OCI-LY1 (cell line): ENCODE measurements around the gene PRUNE2.

Experiments
- H2AFZ ChIP-seq: fragments of 200-600 bp; sonication (generic), shearing (Covaris generic); 2 replicates; pipeline ENCODE4 v1.6.0; 2014; ENCODE audit warnings: antibody characterized with exemption, mild to moderate bottlenecking, low read length
- H3F3A ChIP-seq: fragments of 200-600 bp; sonication (generic), shearing (Covaris generic); 2 replicates; pipeline ENCODE4 v1.6.0; 2014; ENCODE audit warnings: mild to moderate bottlenecking, antibody characterized with exemption, low read length, moderate library complexity; ENCODE audit not compliant: insufficient read depth
- H3K27ac ChIP-seq: fragments of 200-600 bp; sonication (generic); 2 replicates; pipeline ENCODE4 v1.5.1; 2014; ENCODE audit warnings: low read length, mixed run types, mild to moderate bottlenecking, low read depth; ENCODE audit not compliant: poor library complexity, severe bottlenecking
- H3K27me3 ChIP-seq: fragments of 200-600 bp; sonication (generic); 2 replicates; pipeline ENCODE4 v1.6.0; 2014; ENCODE audit warnings: antibody characterized with exemption, mild to moderate bottlenecking, low read length, moderate library complexity; ENCODE audit not compliant: insufficient read depth
- H3K36me3 ChIP-seq: fragments of 200-600 bp; sonication (generic); 2 replicates; pipeline ENCODE4 v1.6.1; 2014; ENCODE audit warnings: mild to moderate bottlenecking, antibody characterized with exemption, low read length, moderate library complexity, mixed read lengths; ENCODE audit not compliant: insufficient read depth
- H3K4me1 ChIP-seq: fragments of 200-600 bp; sonication (generic); 2 replicates; pipeline ENCODE4 v1.5.1; 2014; ENCODE audit warnings: mild to moderate bottlenecking, low read length, moderate library complexity; ENCODE audit not compliant: insufficient read depth, severe bottlenecking
- H3K4me2 ChIP-seq: fragments of 200-600 bp; sonication (generic), shearing (Covaris generic); 2 replicates; pipeline ENCODE4 v1.6.1; 2014; ENCODE audit warnings: low read length
- H3K4me3 ChIP-seq: fragments of 200-600 bp; sonication (generic); 2 replicates; pipeline ENCODE4 v1.5.1; 2014; ENCODE audit warnings: low read length, low read depth, mild to moderate bottlenecking, mixed read lengths; ENCODE audit not compliant: poor library complexity, severe bottlenecking
- H3K79me2 ChIP-seq: fragments of 200-600 bp; shearing (Covaris generic); 2 replicates; pipeline ENCODE4 v1.6.1; 2016; ENCODE audit warnings: mixed run types, low read length, mixed read lengths; ENCODE audit not compliant: insufficient read depth
- H3K9ac ChIP-seq: fragments of 200-600 bp; sonication (generic), shearing (Covaris generic); 2 replicates; pipeline ENCODE4 v1.6.1; 2014; ENCODE audit warnings: mild to moderate bottlenecking, low read length, mixed read lengths
- H3K9me2 ChIP-seq: fragments of 200-600 bp; sonication (generic), shearing (Covaris generic); 2 replicates; pipeline ENCODE4 v1.6.1; 2014; ENCODE audit warnings: low read depth, mild to moderate bottlenecking, low read length, mixed read lengths
- H3K9me3 ChIP-seq: fragments of 200-600 bp; shearing (Covaris generic); 2 replicates; pipeline ENCODE4 v1.6.1; 2014; ENCODE audit warnings: low read length, mixed read lengths
- H4K20me1 ChIP-seq: fragments of 200-600 bp; sonication (generic), shearing (Covaris generic); 2 replicates; pipeline ENCODE4 v1.6.0; 2016; ENCODE audit warnings: mild to moderate bottlenecking, low read length; ENCODE audit not compliant: insufficient read depth
- CTCF ChIP-seq: fragments of 200-600 bp; sonication (generic), shearing (Covaris generic); IDR thresholded peaks from 2 replicates; pipeline ENCODE4 v1.5.1; 2017; ENCODE audit warnings: mild to moderate bottlenecking, antibody characterized with exemption, low read length, moderate library complexity, mixed read lengths
- EZH2 ChIP-seq: fragments of 200-600 bp; sonication (generic), shearing (Covaris generic); IDR thresholded peaks from 2 replicates; pipeline ENCODE4 v1.8.0; 2017; ENCODE audit warnings: borderline replicate concordance, mixed run types, mild to moderate bottlenecking, antibody characterized with exemption, low read length, moderate library complexity, mixed read lengths

PRUNE2 gene

DNA sequence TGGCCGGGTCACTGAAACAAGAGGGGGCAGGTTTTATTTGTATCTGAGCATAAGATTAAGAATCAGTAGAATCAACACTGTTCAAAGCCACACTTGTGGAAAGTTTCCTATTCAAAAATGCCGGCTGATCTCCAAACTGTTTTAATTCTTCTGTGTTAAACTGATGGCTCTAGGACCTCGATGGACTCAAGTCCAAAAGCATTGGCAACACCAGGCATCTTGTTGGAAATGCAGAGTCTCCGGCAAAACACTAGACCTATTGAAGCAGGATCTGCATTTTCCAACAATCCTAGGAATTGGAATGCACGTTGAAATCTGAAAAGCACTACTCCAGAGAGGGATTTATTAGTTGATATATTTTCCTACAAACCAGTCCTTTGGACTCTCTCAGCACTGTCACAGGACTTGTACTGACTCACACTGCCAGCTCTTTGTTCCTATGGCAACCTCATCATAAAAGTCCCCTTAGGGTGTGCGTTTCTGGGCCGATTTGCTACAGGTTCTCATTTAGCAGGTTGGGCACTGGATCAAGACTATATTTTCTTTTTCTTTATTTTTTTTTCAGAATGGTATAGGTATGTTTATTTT, 189.7 kb downstream of the PRUNE2 start:
- TF ChIP-seq CTCF (no peak), EZH2 (no peak)
- Histone ChIP-seq H3K36me3 (no peaks in the 10 kb centered on the region), H3K9me3 (no peaks in the 10 kb centered on the region), H4K20me1 (no peaks in the 10 kb centered on the region), H3F3A (no peaks in the 10 kb centered on the region), H3K9me2 (no peaks in the 10 kb centered on the region), H3K27ac (no peak overlapping the region), H3K79me2 (no peaks in the 10 kb centered on the region), H3K9ac (no peak overlapping the region), H3K4me2 (no peak overlapping the region), H3K4me3 (no peak overlapping the region), H2AFZ (no peak overlapping the region), H3K27me3 (peaks cover 2% of the 10 kb centered on the region; the same call in 1 of the 2 replicates), H3K4me1 (no peaks in the 10 kb centered on the region)

DNA sequence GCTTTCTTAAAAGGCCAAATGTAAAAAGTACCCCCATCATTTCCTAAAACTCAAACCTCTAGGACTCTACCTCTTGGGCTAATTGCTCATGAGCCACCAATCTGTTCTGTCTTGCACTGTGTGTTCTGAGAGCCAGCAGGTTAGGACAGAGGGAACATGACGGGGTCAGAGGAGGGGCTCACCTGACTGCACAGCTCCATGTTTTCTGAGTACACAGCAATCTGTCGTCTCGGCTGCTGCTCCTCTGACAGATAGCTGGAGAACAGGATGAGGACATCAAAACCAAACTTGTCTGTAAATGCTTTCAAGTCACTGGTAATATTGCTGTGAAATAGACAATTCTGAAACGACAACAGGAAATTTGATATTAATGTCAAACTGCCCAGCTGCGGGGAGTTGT, 192.5 kb downstream of the PRUNE2 start:
- Histone ChIP-seq H2AFZ (no peak overlapping the region), H3K27me3 (no peaks in the 10 kb centered on the region; the same call in none of the 2 replicates), H3K36me3 (no peaks in the 10 kb centered on the region), H3K9me3 (no peaks in the 10 kb centered on the region), H3K4me2 (no peak overlapping the region), H4K20me1 (no peaks in the 10 kb centered on the region), H3K27ac (no peak overlapping the region), H3K9me2 (no peaks in the 10 kb centered on the region), H3F3A (no peaks in the 10 kb centered on the region), H3K9ac (no peak overlapping the region), H3K4me1 (no peaks in the 10 kb centered on the region), H3K79me2 (no peaks in the 10 kb centered on the region), H3K4me3 (no peak overlapping the region)
- no peak for TF ChIP-seq CTCF
- no peak for TF ChIP-seq EZH2

DNA sequence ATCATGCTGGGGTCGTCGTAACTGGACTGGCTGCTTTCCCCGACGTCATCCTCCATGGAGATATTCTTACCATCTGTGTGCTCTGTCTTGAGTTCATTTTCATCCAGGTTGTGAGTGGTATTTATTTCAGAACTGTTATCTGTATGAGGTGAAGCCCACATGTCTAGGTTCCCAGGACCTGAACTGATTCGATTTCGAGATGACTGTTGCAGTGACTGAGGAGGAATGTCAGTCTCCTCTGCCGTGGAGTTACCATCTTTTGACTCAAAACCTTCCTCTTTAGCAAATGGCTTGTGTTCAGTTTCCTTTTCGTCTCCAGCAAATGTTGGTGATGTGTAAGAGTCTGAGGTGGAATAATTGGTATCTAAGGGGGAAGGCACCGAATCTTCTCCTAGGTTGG, 196.9 kb downstream of the PRUNE2 start:
- H3K36me3 ChIP-seq, result no peaks in the 10 kb centered on the region
- TF ChIP-seq EZH2 (no peak), CTCF (no peak)
- no peaks in the 10 kb centered on the region for H3K9me2 ChIP-seq
- H3K79me2 ChIP-seq, result no peaks in the 10 kb centered on the region
- H3K4me3 ChIP-seq, result no peak overlapping the region
- no peak overlapping the region for H3K9ac ChIP-seq
- H3F3A ChIP-seq, result no peaks in the 10 kb centered on the region
- no peak overlapping the region for H2AFZ ChIP-seq
- no peaks in the 10 kb centered on the region for H3K9me3 ChIP-seq
- no peaks in the 10 kb centered on the region for H3K4me1 ChIP-seq
- no peaks in the 10 kb centered on the region for H4K20me1 ChIP-seq
- no peaks in the 10 kb centered on the region; the same call in none of the 2 replicates for H3K27me3 ChIP-seq
- no peak overlapping the region for H3K4me2 ChIP-seq
- no peak overlapping the region for H3K27ac ChIP-seq
